ENCODE data around the gene DOCK2.

The DOCK2 gene

GRCh38 chr5:170105642-170106611 is 468.9 kb downstream of the DOCK2 start, which contains the start of gene FOXI1:
TSS of gene FOXI1 (plus strand) at chr5:170105897. CDS start at chr5:170105958, 61 bp downstream.
- no peak for TF ChIP-seq CTCF (IDR thresholded peaks at IDR 0.05; ENCODE audit: low read depth, low read length)
- no peak within 1 kb of the TSS for H3K4me3 ChIP-seq (replicated peaks in 1 of 2; ENCODE audit: low read depth in 2 of 2, low read length in 2 of 2)
- no peak for DNase-seq (ENCODE audit: low read depth in 2 of 2)

DNA sequence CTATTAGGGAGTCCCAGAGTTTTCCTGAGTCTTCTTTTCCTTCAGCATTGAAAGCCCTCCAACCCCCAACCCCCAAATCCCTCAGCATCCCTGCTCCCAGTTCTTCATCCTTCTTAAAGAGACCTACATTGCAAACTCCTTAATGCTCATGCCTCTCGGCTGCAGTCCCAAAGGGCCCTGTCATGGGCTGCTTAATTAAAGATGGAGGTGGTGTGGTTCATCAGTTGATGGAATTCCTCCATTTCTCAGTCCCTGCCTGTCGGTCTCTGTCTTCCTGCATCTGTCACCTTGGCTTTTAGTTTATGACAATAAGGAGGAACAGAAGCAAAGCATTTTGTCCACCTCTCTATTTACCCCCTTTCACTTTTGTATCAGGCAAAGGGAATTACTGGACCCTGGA is 470.6 kb downstream of the DOCK2 start:
- no peak for DNase-seq (ENCODE audit: low read depth in 2 of 2)
- H3K4me3 ChIP-seq (replicated peaks in 1 of 2; ENCODE audit: low read depth in 2 of 2, low read length in 2 of 2) = no peak overlapping the region
- TF ChIP-seq CTCF (IDR thresholded peaks at IDR 0.05; ENCODE audit: low read depth, low read length) = no peak

DNA sequence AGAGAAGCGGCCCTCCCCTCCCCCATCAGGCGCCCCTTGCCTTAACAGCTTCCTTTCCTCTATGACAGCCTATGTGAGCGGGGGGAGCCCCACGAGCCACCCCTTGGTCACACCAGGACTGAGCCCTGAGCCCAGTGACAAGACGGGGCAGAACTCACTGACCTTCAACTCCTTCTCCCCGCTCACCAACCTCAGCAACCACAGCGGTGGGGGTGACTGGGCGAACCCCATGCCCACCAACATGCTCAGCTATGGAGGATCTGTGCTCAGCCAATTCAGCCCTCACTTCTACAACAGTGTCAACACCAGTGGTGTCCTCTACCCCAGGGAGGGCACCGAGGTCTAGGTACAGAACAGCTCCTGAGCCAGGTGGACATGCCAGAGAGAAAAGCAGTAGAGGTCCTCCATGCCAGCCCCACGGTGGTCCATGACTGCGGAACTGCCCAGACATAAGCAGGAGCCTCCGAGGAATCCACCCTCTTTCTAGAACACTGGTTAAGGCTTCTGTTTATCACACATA is 471.3 kb downstream of the DOCK2 start:
- no peak for TF ChIP-seq CTCF (IDR thresholded peaks at IDR 0.05; ENCODE audit: low read depth, low read length)
- no peak overlapping the region for H3K4me3 ChIP-seq (replicated peaks in 1 of 2; ENCODE audit: low read depth in 2 of 2, low read length in 2 of 2)
- DNase-seq (ENCODE audit: low read depth in 2 of 2) = no peak

DNA sequence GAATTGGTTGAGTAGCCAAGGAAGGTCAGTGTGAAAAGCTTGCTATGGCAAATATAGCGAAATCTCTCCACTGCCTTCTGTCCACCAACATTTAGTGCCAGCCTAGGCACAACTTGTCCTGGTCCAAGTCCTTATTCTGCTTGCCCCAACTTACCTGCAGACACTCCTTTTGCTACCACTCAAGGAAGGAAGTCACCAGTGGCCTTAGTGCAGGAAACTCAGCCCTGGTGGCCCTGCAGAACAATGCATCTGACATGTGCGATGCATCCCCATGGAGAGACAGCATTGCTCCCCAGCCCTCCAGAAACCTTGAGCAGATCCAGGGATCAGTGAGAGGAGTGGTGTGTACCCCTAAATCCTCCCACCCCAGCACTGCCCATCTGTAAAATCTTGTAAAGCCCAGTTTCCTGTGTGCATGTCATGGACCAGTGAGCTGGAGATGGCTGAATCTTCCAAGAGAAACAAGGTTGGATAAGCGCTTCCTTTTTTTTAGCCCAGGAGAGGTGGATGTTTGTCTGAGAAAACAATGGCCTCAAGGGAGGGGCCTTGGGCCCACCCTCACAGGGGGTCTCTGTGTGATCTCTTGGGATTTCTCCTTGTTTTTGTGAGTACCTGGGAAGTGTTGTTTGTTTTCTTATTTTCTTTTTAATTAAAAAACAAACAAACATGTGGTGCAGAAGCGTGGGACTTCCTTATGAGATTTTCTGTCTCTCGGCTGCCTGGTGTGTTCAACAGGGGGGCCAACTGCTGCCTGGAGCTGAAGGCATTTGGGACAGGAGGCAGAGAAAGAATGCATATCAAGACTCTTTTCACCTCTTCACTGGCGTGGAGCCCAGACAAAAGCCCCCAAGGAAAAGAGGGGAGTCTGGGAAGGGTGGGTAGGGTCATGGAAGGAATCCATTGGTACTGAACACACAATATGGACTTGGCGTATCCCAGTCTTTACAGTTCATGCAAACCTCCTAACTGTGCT is 472.3 kb downstream of the DOCK2 start:
- no peak for DNase-seq (ENCODE audit: low read depth in 2 of 2)
- H3K4me3 ChIP-seq (replicated peaks in 1 of 2; ENCODE audit: low read depth in 2 of 2, low read length in 2 of 2) = no peak overlapping the region
- TF ChIP-seq CTCF (IDR thresholded peaks at IDR 0.05; ENCODE audit: low read depth, low read length) = no peak

GRCh38 chr5:170110403-170111087 is 473.5 kb downstream of the DOCK2 start:
- DNase-seq (ENCODE audit: low read depth in 2 of 2) = no peak
- H3K4me3 ChIP-seq (replicated peaks in 1 of 2; ENCODE audit: low read depth in 2 of 2, low read length in 2 of 2) = no peak overlapping the region
- TF ChIP-seq CTCF (IDR thresholded peaks at IDR 0.05; ENCODE audit: low read depth, low read length) = no peak

All from cardiac fibroblast (primary cell).